Fibroblast of lung (primary cell): ENCODE data around the gene COX5B. TPM values are rescaled to one million over a fixed set of nuclear protein-coding genes. Genes with fewer than 3 reads are reported as not detected.

Experiments used
- DNase-seq, 2 donors: peaks; one replicate each; pipeline versions ENCODE4 v3.0.0 to v3.0.0-alpha.2; 2010; ENCODE audit warnings: low read depth in 2 of 2
- H2AFZ ChIP-seq: 2 replicates; pipeline ENCODE4 v1.5.1; 2012; ENCODE audit warnings: low read length, control low read depth, inconsistent platforms
- H3K27ac ChIP-seq: 2 replicates; pipeline ENCODE4 v1.5.1; 2011; ENCODE audit warnings: low read length, control low read depth; ENCODE audit not compliant: insufficient read depth
- H3K27me3 ChIP-seq: 2 replicates; pipeline ENCODE4 v1.5.1; 2011; ENCODE audit warnings: mild to moderate bottlenecking, low read length; ENCODE audit not compliant: control insufficient read depth, insufficient read depth
- H3K36me3 ChIP-seq: 2 replicates; pipeline ENCODE4 v1.5.1; 2011; ENCODE audit warnings: low read length; ENCODE audit not compliant: control insufficient read depth, insufficient read depth
- H3K4me1 ChIP-seq: 2 replicates; pipeline ENCODE4 v1.5.1; 2011; ENCODE audit warnings: low read length; ENCODE audit not compliant: control insufficient read depth, insufficient read depth; ENCODE audit errors: extremely low read depth
- H3K4me2 ChIP-seq: 2 replicates; pipeline ENCODE4 v1.5.1; 2011; ENCODE audit warnings: low read length, control low read depth; ENCODE audit not compliant: insufficient read depth; ENCODE audit errors: extremely low read depth
- H3K4me3 ChIP-seq, 4 experiments: fragments of 200-600 bp in 1 of 4; sonication (generic) in 1 of 4; replicated peaks in 1 of 4; 2 replicates each; pipeline ENCODE4 v1.5.1; 2011 to 2016; ENCODE audit warnings: low read length in 4 of 4, low read depth in 3 of 4, mild to moderate bottlenecking in 3 of 4, control low read depth in 2 of 4, inconsistent platforms in 1 of 4, mixed read lengths in 1 of 4; ENCODE audit not compliant: insufficient read depth in 1 of 4; ENCODE audit errors: control extremely low read depth in 1 of 4
- H3K79me2 ChIP-seq: 2 replicates; pipeline ENCODE4 v1.5.1; 2012; ENCODE audit warnings: mild to moderate bottlenecking, low read length, inconsistent platforms; ENCODE audit not compliant: control insufficient read depth, insufficient read depth
- H3K9ac ChIP-seq: 2 replicates; pipeline ENCODE4 v1.5.1; 2011; ENCODE audit warnings: mild to moderate bottlenecking, low read length, control low read depth; ENCODE audit not compliant: insufficient read depth
- H3K9me3 ChIP-seq: 2 replicates; pipeline ENCODE4 v1.5.1; 2012; ENCODE audit warnings: low read depth, low read length; ENCODE audit not compliant: control insufficient read depth, insufficient read depth
- H4K20me1 ChIP-seq: 2 replicates; pipeline ENCODE4 v1.5.1; 2011; ENCODE audit warnings: low read length; ENCODE audit not compliant: control insufficient read depth, insufficient read depth; ENCODE audit errors: extremely low read depth
- EZH2 ChIP-seq: IDR thresholded peaks from 2 replicates; pipeline ENCODE4 v1.5.1; 2012; ENCODE audit warnings: low read length, control low read depth, mild to moderate bottlenecking; ENCODE audit errors: missing control alignments
- polyA plus RNA-seq, 2 donors: library from polyadenylated mRNA; depleted of rRNA in 1 of 2; stranded (reverse) in 1 of 2; unstranded in 1 of 2; fragments of >200 nt; gene quantifications; 2 replicates each; pipeline ENCODE4 v1.2.1, GENCODE V29; 2011 to 2012; ENCODE audit warnings: missing spikeins in 1 of 2
- total RNA-seq: library from RNA; depleted of rRNA; stranded (reverse); fragments of >200 nt; gene quantifications from 2 replicates; pipeline ENCODE4 v1.2.1, GENCODE V29; 2014
- TF ChIP-seq, protein P1 (sequence below), 2 donors: IDR thresholded peaks in 1 of 2; conservative IDR thresholded peaks in 1 of 2; 1 replicate in 1 of 2; 2 replicates in 1 of 2; pipeline ENCODE4 v1.5.1; 2011 to 2012; ENCODE audit warnings: low read length in 2 of 2, control low read depth in 1 of 2, inconsistent platforms in 1 of 2, low read depth in 1 of 2, mild to moderate bottlenecking in 1 of 2

COX5B gene
- total and polyA plus RNA-seq, 2 donors (not counting 1 experiment from before 2014, with no cell fraction given): 257 to 381 TPM

DNA sequence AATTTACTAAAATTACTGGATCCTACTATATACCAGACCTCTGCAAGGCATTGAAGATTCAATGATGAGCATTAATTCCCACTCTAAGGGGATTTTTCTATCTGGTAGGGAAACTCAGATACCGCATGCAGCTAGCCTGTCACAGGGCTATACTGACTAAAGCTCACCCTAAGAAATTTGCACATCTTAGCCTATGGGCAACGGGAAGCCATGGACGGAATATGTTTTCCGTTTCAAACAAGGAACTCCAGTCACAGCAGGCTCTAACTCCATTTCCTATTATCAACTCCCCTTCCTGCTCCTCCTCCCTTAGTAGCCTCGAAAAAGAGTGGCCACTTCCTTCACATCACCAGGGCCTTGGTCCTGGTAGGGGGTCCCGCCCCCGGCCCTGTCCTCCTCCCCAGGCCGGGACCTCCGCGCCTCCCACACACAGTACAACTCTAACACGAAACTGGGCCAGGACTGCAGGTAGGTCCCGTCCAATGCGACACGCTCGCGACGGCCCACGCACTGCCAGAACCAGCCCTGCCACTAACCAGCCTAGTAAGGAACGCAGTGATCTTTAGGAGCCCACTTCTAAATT lies 659 bp upstream of the COX5B start:
- Histone ChIP-seq H3K27ac (peak overlapping the region; percentile 44), H2AFZ (peak overlapping the region; percentile 48), H3K4me3 (peak overlapping the region; percentile 58 to 97 (median 76)), H3K27me3 (no peaks in the 10 kb centered on the region), H3K79me2 (peaks cover 7% of the 10 kb centered on the region), H3K4me1 (no peaks in the 10 kb centered on the region), H3K4me2 (peak overlapping the region; percentile 93), H3K36me3 (peaks cover 5% of the 10 kb centered on the region), H3K9ac (peak overlapping the region; percentile 44), H4K20me1 (no peaks in the 10 kb centered on the region), H3K9me3 (no peaks in the 10 kb centered on the region)
- DNase-seq: peak in 1 of 2 donors; percentile 21
- TF ChIP-seq EZH2: no peak
- TF ChIP-seq, protein P1, sequence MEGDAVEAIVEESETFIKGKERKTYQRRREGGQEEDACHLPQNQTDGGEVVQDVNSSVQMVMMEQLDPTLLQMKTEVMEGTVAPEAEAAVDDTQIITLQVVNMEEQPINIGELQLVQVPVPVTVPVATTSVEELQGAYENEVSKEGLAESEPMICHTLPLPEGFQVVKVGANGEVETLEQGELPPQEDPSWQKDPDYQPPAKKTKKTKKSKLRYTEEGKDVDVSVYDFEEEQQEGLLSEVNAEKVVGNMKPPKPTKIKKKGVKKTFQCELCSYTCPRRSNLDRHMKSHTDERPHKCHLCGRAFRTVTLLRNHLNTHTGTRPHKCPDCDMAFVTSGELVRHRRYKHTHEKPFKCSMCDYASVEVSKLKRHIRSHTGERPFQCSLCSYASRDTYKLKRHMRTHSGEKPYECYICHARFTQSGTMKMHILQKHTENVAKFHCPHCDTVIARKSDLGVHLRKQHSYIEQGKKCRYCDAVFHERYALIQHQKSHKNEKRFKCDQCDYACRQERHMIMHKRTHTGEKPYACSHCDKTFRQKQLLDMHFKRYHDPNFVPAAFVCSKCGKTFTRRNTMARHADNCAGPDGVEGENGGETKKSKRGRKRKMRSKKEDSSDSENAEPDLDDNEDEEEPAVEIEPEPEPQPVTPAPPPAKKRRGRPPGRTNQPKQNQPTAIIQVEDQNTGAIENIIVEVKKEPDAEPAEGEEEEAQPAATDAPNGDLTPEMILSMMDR (conservative IDR thresholded peaks at IDR 0.05 in 1 of 2, IDR thresholded peaks at IDR 0.05 in 1 of 2; ENCODE audit: low read depth in 1 of 2, low read length in 2 of 2): no peak

DNA sequence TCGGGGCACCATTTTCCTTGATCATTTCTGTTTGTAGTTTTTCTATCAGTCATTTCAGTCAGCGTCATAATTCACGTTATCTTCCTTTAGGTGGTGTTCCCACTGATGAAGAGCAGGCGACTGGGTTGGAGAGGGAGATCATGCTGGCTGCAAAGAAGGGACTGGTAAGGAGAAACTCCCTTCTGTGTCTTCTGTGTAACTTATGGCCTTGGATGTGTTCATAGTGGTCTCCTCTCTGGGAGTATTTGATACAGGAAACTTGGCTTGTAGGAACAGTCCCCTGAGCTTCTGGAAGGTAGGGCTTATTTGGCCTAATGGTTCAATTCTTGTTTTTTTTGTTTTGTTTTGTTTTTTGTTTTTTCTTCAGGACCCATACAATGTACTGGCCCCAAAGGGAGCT lies 1.1 kb downstream of the COX5B start:
- Histone ChIP-seq H3K4me3 (peak overlapping the region in 3 of 4 experiments; percentile 61 to 97 (median 90)), H3K27me3 (no peaks in the 10 kb centered on the region), H3K9ac (no peak overlapping the region), H3K36me3 (peaks cover 5% of the 10 kb centered on the region), H3K4me2 (peak overlapping the region; percentile 26), H3K79me2 (peaks cover 7% of the 10 kb centered on the region), H3K27ac (no peak overlapping the region), H4K20me1 (no peaks in the 10 kb centered on the region), H3K4me1 (no peaks in the 10 kb centered on the region), H2AFZ (no peak overlapping the region), H3K9me3 (no peaks in the 10 kb centered on the region)
- TF ChIP-seq, protein P1 (conservative IDR thresholded peaks at IDR 0.05 in 1 of 2, IDR thresholded peaks at IDR 0.05 in 1 of 2; ENCODE audit: low read depth in 1 of 2, low read length in 2 of 2): no peak
- TF ChIP-seq EZH2: no peak
- DNase-seq: no peak

DNA sequence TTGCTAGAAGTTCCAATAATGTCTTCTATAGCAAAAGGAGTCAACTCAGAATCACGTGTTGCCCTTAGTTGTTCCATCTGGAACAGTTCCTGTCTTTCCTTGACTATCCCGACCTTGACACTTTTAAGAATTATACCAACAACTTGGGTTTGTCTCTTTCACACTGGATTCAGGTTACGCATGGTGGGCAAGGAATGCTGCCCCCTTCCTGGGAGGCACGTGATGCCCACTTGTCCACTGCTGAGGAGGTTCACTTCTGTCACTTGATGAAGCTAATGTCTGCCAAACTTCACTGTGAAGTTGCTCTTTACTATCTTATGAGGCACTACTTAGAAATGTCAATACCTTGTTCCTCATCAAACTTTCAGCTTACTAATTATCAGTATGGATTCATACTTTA lies 5.3 kb downstream of the COX5B start:
- Histone ChIP-seq H3K4me3 (no peak overlapping the region), H3K79me2 (peaks cover 5% of the 10 kb centered on the region), H3K27me3 (no peaks in the 10 kb centered on the region), H3K4me2 (no peak overlapping the region), H3K9ac (no peak overlapping the region), H3K4me1 (no peaks in the 10 kb centered on the region), H4K20me1 (no peaks in the 10 kb centered on the region), H3K27ac (no peak overlapping the region), H3K9me3 (no peaks in the 10 kb centered on the region), H2AFZ (no peak overlapping the region), H3K36me3 (peaks cover 12% of the 10 kb centered on the region)
- TF ChIP-seq EZH2: no peak
- TF ChIP-seq, protein P1 (conservative IDR thresholded peaks at IDR 0.05 in 1 of 2, IDR thresholded peaks at IDR 0.05 in 1 of 2; ENCODE audit: low read depth in 1 of 2, low read length in 2 of 2): no peak
- DNase-seq: no peak
